ENCODE measurements around the gene KBTBD8.

Gene KBTBD8

GRCh38 chr3:67037615-67038014 lies 39.5 kb downstream of the KBTBD8 start:
- no peak for DNase-seq (ENCODE audit: low read depth in 2 of 2)

DNA sequence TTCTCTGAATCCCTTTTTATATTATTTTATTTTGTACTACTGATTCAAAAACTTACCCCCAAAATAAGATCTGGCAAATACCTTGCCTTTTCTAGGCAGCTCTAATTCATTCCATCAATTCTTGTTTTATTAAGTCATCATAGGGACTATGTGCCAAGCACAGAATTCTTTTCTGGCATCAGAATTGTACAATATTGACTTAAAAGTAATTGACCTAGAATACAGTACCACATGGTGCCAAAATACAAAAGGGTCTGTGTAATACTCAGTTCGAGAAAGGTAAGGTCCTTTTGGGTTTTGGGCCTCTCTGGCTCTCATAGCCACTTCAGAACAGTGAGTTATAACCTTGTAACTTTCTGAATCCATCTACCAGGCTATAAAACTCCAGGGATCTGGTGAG lies 46.2 kb downstream of the KBTBD8 start:
- DNase-seq (ENCODE audit: low read depth in 2 of 2) = no peak

DNA sequence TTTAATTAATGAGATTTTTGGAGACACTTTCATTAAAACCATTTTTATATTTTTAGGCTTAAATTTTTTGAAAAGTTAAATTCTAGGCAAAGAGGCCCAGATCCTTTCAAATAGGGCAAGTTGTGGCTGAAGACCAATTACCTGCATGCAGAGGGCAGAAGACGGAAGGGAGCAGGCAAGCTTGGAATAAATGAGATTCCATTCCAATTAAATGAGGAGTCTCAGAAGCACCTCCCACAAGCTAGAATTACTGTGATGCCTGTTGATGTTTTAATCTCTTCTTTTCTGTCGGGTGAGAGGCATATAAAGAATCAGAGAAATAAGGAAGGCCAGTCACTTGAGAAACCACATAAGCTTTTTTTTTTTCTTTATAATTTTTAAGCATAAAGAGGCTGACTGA lies 46.8 kb downstream of the KBTBD8 start:
- DNase-seq (ENCODE audit: low read depth in 2 of 2) = no peak

GRCh38 chr3:67045711-67046465 lies 47.8 kb downstream of the KBTBD8 start:
- no peak for DNase-seq (ENCODE audit: low read depth in 2 of 2)

GRCh38 chr3:67047051-67047450 lies 48.9 kb downstream of the KBTBD8 start:
- DNase-seq (ENCODE audit: low read depth in 2 of 2) = no peak

DNA sequence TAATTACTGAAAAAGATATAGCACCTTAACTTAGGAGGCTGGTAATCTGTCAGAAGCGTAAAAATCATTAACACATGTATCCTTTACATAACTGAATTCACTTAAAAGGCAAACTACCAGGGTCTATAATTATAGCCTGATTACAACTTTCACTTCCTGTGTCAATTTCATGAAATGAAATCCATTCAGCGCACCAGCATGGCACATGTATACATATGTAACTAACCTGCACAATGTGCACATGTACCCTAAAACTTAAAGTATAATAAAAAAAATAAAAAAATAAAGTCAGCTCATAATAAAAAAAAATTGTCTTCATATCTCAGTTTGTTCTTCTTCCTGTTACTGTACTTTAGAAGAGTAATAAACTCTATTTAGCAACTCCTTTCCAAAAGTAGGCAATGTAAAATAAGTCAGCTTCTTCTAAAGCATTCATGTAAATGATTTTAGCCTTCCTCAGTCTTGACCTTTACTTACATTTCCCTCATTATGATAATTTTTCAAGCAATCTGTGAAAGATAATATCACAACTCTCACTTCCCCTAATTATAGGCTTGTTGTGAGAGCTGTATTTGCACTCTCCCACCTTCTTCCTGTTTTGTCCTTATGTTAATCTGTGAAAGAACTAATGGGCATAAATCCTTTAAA lies 50.1 kb downstream of the KBTBD8 start:
- DNase-seq (ENCODE audit: low read depth in 2 of 2) = no peak

- no peak for DNase-seq (ENCODE audit: low read depth in 2 of 2)
Measured at GRCh38 chr3:67048715-67049074, 50.6 kb downstream of the KBTBD8 start.

GRCh38 chr3:67059443-67059842 lies 61.3 kb downstream of the KBTBD8 start:
- DNase-seq (ENCODE audit: low read depth in 2 of 2) = no peak

Measured in stimulated activated CD4-positive, alpha-beta T cell treated with anti-CD3 and anti-CD28 coated beads, Interleukin-15, amount 100 ng/mL, for 48 hours (primary cell).